Sigmoid colon (tissue), 7 donors: ENCODE data around the gene ABHD8. TPM values are rescaled to one million over a fixed set of nuclear protein-coding genes. Genes with fewer than 3 reads are reported as not detected.

Experiments used
- polyA plus RNA-seq, 3 donors: library from polyadenylated mRNA; stranded (reverse); fragments of 200-250 nt; gene quantifications; one replicate each; pipeline ENCODE4 v1.2.3, GENCODE V29; 2013
- total RNA-seq, 4 donors: library from RNA; depleted of rRNA; stranded (reverse); fragments of >200 nt; gene quantifications; one replicate each; pipeline ENCODE4 v1.1.0, GENCODE V29; 2016
- donor health status: healthy with polysubstance abuse.
- donor health status: Bipolar disorder and iron deficiency.
- donor health status: healthy.

ABHD8 gene
- total and polyA plus RNA-seq, 7 donors, result 4.2 to 21.9 (median 15.5) TPM

Other genes with a start within 250 kb of the ABHD8 start
- gene HAUS8, start 228.0 kb downstream of the ABHD8 start, total RNA-seq, result 10 to 100 TPM in 2 of 4 donors, 1 to 10 TPM in 2; 6.7 to 14.1 (median 11.1) TPM
- 10 to 100 TPM in 2 of 3 donors, 1 to 10 TPM in 1; 9.6 to 14.8 (median 10.4) TPM for gene HAUS8, start 228.0 kb downstream of the ABHD8 start, polyA plus RNA-seq
- gene MYO9B, start 227.6 kb downstream of the ABHD8 start, total RNA-seq, result 10 to 100 TPM; 42.8 to 95.0 (median 58.3) TPM
- gene MYO9B, start 227.6 kb downstream of the ABHD8 start, polyA plus RNA-seq, result 10 to 100 TPM; 24.6 to 85.9 (median 29.8) TPM
- gene USE1, start 88.1 kb downstream of the ABHD8 start, total RNA-seq, result 10 to 100 TPM; 22.5 to 45.3 (median 37.8) TPM
- gene USE1, start 88.1 kb downstream of the ABHD8 start, polyA plus RNA-seq, result 10 to 100 TPM; 34.2 to 38.3 (median 34.7) TPM
- gene OCEL1, start 77.2 kb downstream of the ABHD8 start, total RNA-seq, result 10 to 100 TPM in 2 of 4 donors, 1 to 10 TPM in 2; 7.5 to 15.8 (median 9.6) TPM
- 10 to 100 TPM; 33.0 to 79.8 (median 49.9) TPM for gene OCEL1, start 77.2 kb downstream of the ABHD8 start, polyA plus RNA-seq
- gene NR2F6, start 57.5 kb downstream of the ABHD8 start, total RNA-seq, result 10 to 100 TPM; 21.6 to 32.6 (median 27.8) TPM
- 10 to 100 TPM; 45.0 to 72.1 (median 59.5) TPM for gene NR2F6, start 57.5 kb downstream of the ABHD8 start, polyA plus RNA-seq
- 10 to 100 TPM in 1 of 4 donors, 1 to 10 TPM in 3; 1.6 to 18.6 (median 4.4) TPM for gene USHBP1, start 38.7 kb downstream of the ABHD8 start, total RNA-seq
- 1 to 10 TPM in 1 of 3 donors, under 1 TPM in 2; 0.23 to 2.1 (median 0.60) TPM for gene USHBP1, start 38.7 kb downstream of the ABHD8 start, polyA plus RNA-seq
- 100 to 1,000 TPM in 2 of 4 donors, 10 to 100 TPM in 2; 90.0 to 101 (median 98.7) TPM for gene BABAM1, start 36.0 kb downstream of the ABHD8 start, total RNA-seq
- gene BABAM1, start 36.0 kb downstream of the ABHD8 start, polyA plus RNA-seq, result 10 to 100 TPM; 71.4 to 87.1 (median 83.7) TPM
- 1 to 10 TPM in 1 of 4 donors, under 1 TPM in 3; 0.49 to 1.1 (median 0.63) TPM for gene ANKLE1, start 21.5 kb downstream of the ABHD8 start, total RNA-seq
- gene ANKLE1, start 21.5 kb downstream of the ABHD8 start, polyA plus RNA-seq, result 1 to 10 TPM in 1 of 3 donors, not detected in 2; 1.3 TPM
- 100 to 1,000 TPM; 174 to 390 (median 267) TPM for gene MRPL34, start 2.4 kb upstream of the ABHD8 start, total RNA-seq
- gene MRPL34, start 2.4 kb upstream of the ABHD8 start, polyA plus RNA-seq, result 100 to 1,000 TPM; 217 to 476 (median 275) TPM
- 10 to 100 TPM in 2 of 4 donors, 1 to 10 TPM in 2; 6.1 to 10.3 (median 8.7) TPM for gene DDA1, start 6.1 kb upstream of the ABHD8 start, total RNA-seq
- gene DDA1, start 6.1 kb upstream of the ABHD8 start, polyA plus RNA-seq, result 100 to 1,000 TPM in 1 of 3 donors, 10 to 100 TPM in 2; 57.1 to 101 (median 82.6) TPM
- gene ANO8, start 31.4 kb upstream of the ABHD8 start, total RNA-seq, result 10 to 100 TPM in 1 of 4 donors, 1 to 10 TPM in 3; 2.0 to 10.5 (median 2.7) TPM
- 1 to 10 TPM in 2 of 3 donors, under 1 TPM in 1; 0.46 to 5.4 (median 1.2) TPM for gene ANO8, start 31.4 kb upstream of the ABHD8 start, polyA plus RNA-seq
- 10 to 100 TPM in 3 of 4 donors, 1 to 10 TPM in 1; 4.6 to 22.2 (median 15.4) TPM for gene GTPBP3, start 34.1 kb upstream of the ABHD8 start, total RNA-seq
- gene GTPBP3, start 34.1 kb upstream of the ABHD8 start, polyA plus RNA-seq, result 10 to 100 TPM in 1 of 3 donors, 1 to 10 TPM in 2; 3.7 to 16.0 (median 4.8) TPM
- gene PLVAP, start 73.9 kb upstream of the ABHD8 start, total RNA-seq, result 10 to 100 TPM; 10.5 to 34.6 (median 19.7) TPM
- 10 to 100 TPM in 2 of 3 donors, 1 to 10 TPM in 1; 3.0 to 54.7 (median 13.2) TPM for gene PLVAP, start 73.9 kb upstream of the ABHD8 start, polyA plus RNA-seq
- 1 to 10 TPM in 1 of 4 donors, not detected in 3; 4.4 TPM for gene CCDC194, start 90.8 kb upstream of the ABHD8 start, total RNA-seq
- under 1 TPM in 1 of 3 donors, not detected in 2; 0.35 TPM for gene CCDC194, start 90.8 kb upstream of the ABHD8 start, polyA plus RNA-seq
- 100 to 1,000 TPM in 3 of 4 donors, 10 to 100 TPM in 1; 81.0 to 125 (median 111) TPM for gene BST2, start 102.2 kb upstream of the ABHD8 start, total RNA-seq
- 100 to 1,000 TPM in 1 of 3 donors, 10 to 100 TPM in 2; 37.8 to 127 (median 40.7) TPM for gene BST2, start 102.2 kb upstream of the ABHD8 start, polyA plus RNA-seq
- gene MVB12A, start 116.6 kb upstream of the ABHD8 start, total RNA-seq, result 10 to 100 TPM; 40.4 to 55.8 (median 44.8) TPM
- gene MVB12A, start 116.6 kb upstream of the ABHD8 start, polyA plus RNA-seq, result 100 to 1,000 TPM in 1 of 3 donors, 10 to 100 TPM in 2; 71.5 to 102 (median 79.4) TPM
- 1 to 10 TPM in 2 of 4 donors, under 1 TPM in 1, not detected in 1; 0.36 to 1.8 (median 1.7) TPM for gene TMEM221, start 145.2 kb upstream of the ABHD8 start, total RNA-seq
- gene TMEM221, start 145.2 kb upstream of the ABHD8 start, polyA plus RNA-seq, result under 1 TPM in 1 of 3 donors, not detected in 2; 0.23 TPM
- not detected for gene NXNL1, start 157.5 kb upstream of the ABHD8 start, total RNA-seq
- gene NXNL1, start 157.5 kb upstream of the ABHD8 start, polyA plus RNA-seq, result not detected
- 10 to 100 TPM; 13.2 to 23.8 (median 15.9) TPM for gene SLC27A1, start 167.1 kb upstream of the ABHD8 start, total RNA-seq
- 1 to 10 TPM in 2 of 3 donors, under 1 TPM in 1; 0.69 to 8.8 (median 3.6) TPM for gene SLC27A1, start 167.1 kb upstream of the ABHD8 start, polyA plus RNA-seq
- 10 to 100 TPM; 27.8 to 54.6 (median 47.2) TPM for gene PGLS, start 208.2 kb upstream of the ABHD8 start, total RNA-seq
- gene PGLS, start 208.2 kb upstream of the ABHD8 start, polyA plus RNA-seq, result 100 to 1,000 TPM; 103 to 122 (median 115) TPM